ENCODE data around the gene RBBP8.

The RBBP8 gene

GRCh38 chr18:23069481-23069880, 136.4 kb downstream of the RBBP8 start:
- TF ChIP-seq YY1 (IDR thresholded peaks at IDR 0.05; ENCODE audit: low read depth) (no peak), ZBTB7A (IDR thresholded peaks at IDR 0.05; ENCODE audit: low read depth) (no peak), TEAD4 (IDR thresholded peaks at IDR 0.05) (no peak), TCF12 (IDR thresholded peaks at IDR 0.05; ENCODE audit: low read depth) (no peak)

- TF ChIP-seq CREB1 (IDR thresholded peaks at IDR 0.05; ENCODE audit: low read depth) (no peak), REST (IDR thresholded peaks at IDR 0.05; ENCODE audit: low read depth) (no peak), NFIC (IDR thresholded peaks at IDR 0.05) (no peak), EP300 (IDR thresholded peaks at IDR 0.05; ENCODE audit: borderline replicate concordance) (no peak), YY1 (IDR thresholded peaks at IDR 0.05; ENCODE audit: low read depth) (no peak), ZBTB7A (IDR thresholded peaks at IDR 0.05; ENCODE audit: low read depth) (no peak), TEAD4 (IDR thresholded peaks at IDR 0.05) (no peak), FOXM1 (IDR thresholded peaks at IDR 0.05; ENCODE audit: borderline replicate concordance, low read depth) (no peak), USF1 (IDR thresholded peaks at IDR 0.05) (no peak), EGR1 (IDR thresholded peaks at IDR 0.05) (no peak), TCF12 (IDR thresholded peaks at IDR 0.05; ENCODE audit: low read depth) (no peak), TAF1 (IDR thresholded peaks at IDR 0.05; ENCODE audit: low read depth) (no peak), CEBPB (IDR thresholded peaks at IDR 0.05) (no peak), RAD21 (IDR thresholded peaks at IDR 0.05; ENCODE audit: low read depth) (no peak)
These were observed 136.8 kb downstream of the RBBP8 start for GRCh38 chr18:23069898-23070297.

GRCh38 chr18:23071285-23071684, 138.2 kb downstream of the RBBP8 start:
- no peak for TF ChIP-seq YY1 (IDR thresholded peaks at IDR 0.05; ENCODE audit: low read depth)
- no peak for TF ChIP-seq TEAD4 (IDR thresholded peaks at IDR 0.05)
- TF ChIP-seq CREB1 (IDR thresholded peaks at IDR 0.05; ENCODE audit: low read depth) = no peak
- TF ChIP-seq EP300 (IDR thresholded peaks at IDR 0.05; ENCODE audit: borderline replicate concordance) = no peak
- TF ChIP-seq CEBPB (IDR thresholded peaks at IDR 0.05) = no peak
- TF ChIP-seq REST (IDR thresholded peaks at IDR 0.05; ENCODE audit: low read depth) = no peak
- no peak for TF ChIP-seq TCF12 (IDR thresholded peaks at IDR 0.05; ENCODE audit: low read depth)
- no peak for TF ChIP-seq TAF1 (IDR thresholded peaks at IDR 0.05; ENCODE audit: low read depth)
- no peak for TF ChIP-seq RAD21 (IDR thresholded peaks at IDR 0.05; ENCODE audit: low read depth)
- TF ChIP-seq FOXM1 (IDR thresholded peaks at IDR 0.05; ENCODE audit: borderline replicate concordance, low read depth) = no peak
- no peak for TF ChIP-seq ZBTB7A (IDR thresholded peaks at IDR 0.05; ENCODE audit: low read depth)
- no peak for TF ChIP-seq USF1 (IDR thresholded peaks at IDR 0.05)
- TF ChIP-seq MAX (IDR thresholded peaks at IDR 0.05) = no peak
- TF ChIP-seq EGR1 (IDR thresholded peaks at IDR 0.05) = no peak
- TF ChIP-seq NFIC (IDR thresholded peaks at IDR 0.05) = no peak

GRCh38 chr18:23072079-23072478, 139.0 kb downstream of the RBBP8 start:
- TF ChIP-seq YY1 (IDR thresholded peaks at IDR 0.05; ENCODE audit: low read depth) (no peak), REST (IDR thresholded peaks at IDR 0.05; ENCODE audit: low read depth) (no peak), TCF12 (IDR thresholded peaks at IDR 0.05; ENCODE audit: low read depth) (no peak), EGR1 (IDR thresholded peaks at IDR 0.05) (no peak), FOXM1 (IDR thresholded peaks at IDR 0.05; ENCODE audit: borderline replicate concordance, low read depth) (no peak), EP300 (IDR thresholded peaks at IDR 0.05; ENCODE audit: borderline replicate concordance) (no peak)

- no peak for TF ChIP-seq REST (IDR thresholded peaks at IDR 0.05; ENCODE audit: low read depth)
- no peak for TF ChIP-seq TAF1 (IDR thresholded peaks at IDR 0.05; ENCODE audit: low read depth)
- TF ChIP-seq MAX (IDR thresholded peaks at IDR 0.05) = no peak
- TF ChIP-seq USF1 (IDR thresholded peaks at IDR 0.05) = no peak
- no peak for TF ChIP-seq TEAD4 (IDR thresholded peaks at IDR 0.05)
- no peak for TF ChIP-seq FOXM1 (IDR thresholded peaks at IDR 0.05; ENCODE audit: borderline replicate concordance, low read depth)
- TF ChIP-seq CREB1 (IDR thresholded peaks at IDR 0.05; ENCODE audit: low read depth) = no peak
- TF ChIP-seq TCF12 (IDR thresholded peaks at IDR 0.05; ENCODE audit: low read depth) = no peak
- no peak for TF ChIP-seq CEBPB (IDR thresholded peaks at IDR 0.05)
- no peak for TF ChIP-seq EGR1 (IDR thresholded peaks at IDR 0.05)
- no peak for TF ChIP-seq EP300 (IDR thresholded peaks at IDR 0.05; ENCODE audit: borderline replicate concordance)
- TF ChIP-seq NFIC (IDR thresholded peaks at IDR 0.05) = no peak
- TF ChIP-seq RAD21 (IDR thresholded peaks at IDR 0.05; ENCODE audit: low read depth) = no peak
- TF ChIP-seq ZBTB7A (IDR thresholded peaks at IDR 0.05; ENCODE audit: low read depth) = no peak
- no peak for TF ChIP-seq YY1 (IDR thresholded peaks at IDR 0.05; ENCODE audit: low read depth)
These were observed 141.0 kb downstream of the RBBP8 start for GRCh38 chr18:23073996-23074606.
